Thyroid gland (tissue), 4 donors: ENCODE data around the gene SHPK. TPM values are rescaled to one million over a fixed set of nuclear protein-coding genes. Genes with fewer than 3 reads are reported as not detected.

ENCODE experiments used
- DNase-seq, 2 donors: peaks; one replicate each; pipeline ENCODE4 v3.0.0-alpha.2; 2019
- H3K27ac ChIP-seq, 3 donors: fragments of 200-600 bp; sonication (generic); 1 replicate in 2 of 3; 2 replicates in 1 of 3; pipeline ENCODE4 v1.5.1; 2016 to 2019; ENCODE audit warnings: mild to moderate bottlenecking in 1 of 3, moderate library complexity in 1 of 3
- H3K27me3 ChIP-seq: fragments of 200-600 bp; sonication (generic); one replicate; pipeline ENCODE4 v1.5.1; 2019
- H3K36me3 ChIP-seq, 2 donors: fragments of 200-600 bp; sonication (generic); one replicate each; pipeline ENCODE4 v1.5.1; 2016 to 2019
- H3K4me1 ChIP-seq, 2 donors: fragments of 200-600 bp; sonication (generic); one replicate each; pipeline ENCODE4 v1.5.1; 2017 to 2019
- H3K4me3 ChIP-seq, 3 donors: fragments of 200-600 bp; sonication (generic); replicated peaks in 1 of 3; 1 replicate in 2 of 3; 2 replicates in 1 of 3; pipeline ENCODE4 v1.5.1; 2016; ENCODE audit warnings: mild to moderate bottlenecking in 1 of 3
- H3K9me3 ChIP-seq: fragments of 200-600 bp; sonication (generic); one replicate; pipeline ENCODE4 v1.5.1; 2017
- CTCF ChIP-seq, 6 experiments: fragments of 200-600 bp in 3 of 6; fragments of 450-650 bp in 3 of 6; sonication (generic) in 3 of 6; IDR thresholded peaks; one replicate each; pipeline ENCODE4 v1.5.1; 2016 to 2019; ENCODE audit warnings: antibody characterized with exemption in 6 of 6, mild to moderate bottlenecking in 2 of 6, inconsistent platforms in 1 of 6, moderate library complexity in 1 of 6
- POLR2A ChIP-seq, 2 donors: fragments of 450-650 bp; IDR thresholded peaks; one replicate each; pipeline ENCODE4 v1.6.1; 2017; ENCODE audit warnings: antibody characterized with exemption in 2 of 2, mild to moderate bottlenecking in 2 of 2, moderate library complexity in 1 of 2
- WGBS, 2 donors: methylation state at CpG; one replicate each; pipeline ENCODE4 v1.1.5; 2017; 5-methylcytosine and 5-hydroxymethylcytosine counted together
- intact Hi-C: fragments of 100-400 bp; cut with DNase I; formaldehyde crosslinking; loops from one replicate; pipeline ENCODE4 v1.15.1; 2023
- total RNA-seq, 4 donors: library from RNA; depleted of rRNA; stranded (reverse); fragments of >200 nt; gene quantifications; one replicate each; pipeline ENCODE4 v1.2.3, GENCODE V29; 2016

SHPK gene
- total RNA-seq, 4 donors from 2014 or later = 16.1 to 18.4 (median 17.6) TPM

DNA sequence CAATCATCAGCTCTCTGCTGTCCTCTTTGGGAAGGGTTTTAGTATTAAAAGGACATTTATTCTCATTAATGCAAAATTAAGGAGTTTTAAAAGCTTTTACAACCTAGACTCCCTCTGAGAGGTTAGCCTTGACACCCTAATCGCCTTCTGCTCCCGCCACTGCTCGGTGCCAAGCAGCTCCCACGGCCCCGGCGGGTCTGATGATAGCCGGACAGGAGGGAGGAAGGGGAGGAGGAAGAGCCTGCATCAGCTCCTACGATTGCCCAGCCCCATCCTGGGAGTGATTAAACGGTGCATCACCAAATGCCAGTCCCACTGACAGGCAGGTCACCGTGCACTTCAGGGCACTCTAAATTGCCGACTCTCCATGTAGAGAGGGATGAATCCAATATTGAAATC lies 8.3 kb downstream of the SHPK start:
- Histone ChIP-seq H3K27me3 (no peaks in the 10 kb centered on the region), H3K27ac (no peak overlapping the region), H3K4me3 (no peak overlapping the region), H3K9me3 (no peaks in the 10 kb centered on the region), H3K4me1 (no peaks in the 10 kb centered on the region), H3K36me3 (peaks cover 20 to 27% of the 10 kb centered on the region in 2 donors)
- TF ChIP-seq POLR2A (IDR thresholded peaks at IDR 0.05) (no peak), CTCF (IDR thresholded peaks at IDR 0.05) (no peak)
- no peak for DNase-seq
- intact Hi-C loops = no loop called here
- WGBS, 2 donors = 91 to 92% methylated on average over 11 of the region's 11 CpGs

DNA sequence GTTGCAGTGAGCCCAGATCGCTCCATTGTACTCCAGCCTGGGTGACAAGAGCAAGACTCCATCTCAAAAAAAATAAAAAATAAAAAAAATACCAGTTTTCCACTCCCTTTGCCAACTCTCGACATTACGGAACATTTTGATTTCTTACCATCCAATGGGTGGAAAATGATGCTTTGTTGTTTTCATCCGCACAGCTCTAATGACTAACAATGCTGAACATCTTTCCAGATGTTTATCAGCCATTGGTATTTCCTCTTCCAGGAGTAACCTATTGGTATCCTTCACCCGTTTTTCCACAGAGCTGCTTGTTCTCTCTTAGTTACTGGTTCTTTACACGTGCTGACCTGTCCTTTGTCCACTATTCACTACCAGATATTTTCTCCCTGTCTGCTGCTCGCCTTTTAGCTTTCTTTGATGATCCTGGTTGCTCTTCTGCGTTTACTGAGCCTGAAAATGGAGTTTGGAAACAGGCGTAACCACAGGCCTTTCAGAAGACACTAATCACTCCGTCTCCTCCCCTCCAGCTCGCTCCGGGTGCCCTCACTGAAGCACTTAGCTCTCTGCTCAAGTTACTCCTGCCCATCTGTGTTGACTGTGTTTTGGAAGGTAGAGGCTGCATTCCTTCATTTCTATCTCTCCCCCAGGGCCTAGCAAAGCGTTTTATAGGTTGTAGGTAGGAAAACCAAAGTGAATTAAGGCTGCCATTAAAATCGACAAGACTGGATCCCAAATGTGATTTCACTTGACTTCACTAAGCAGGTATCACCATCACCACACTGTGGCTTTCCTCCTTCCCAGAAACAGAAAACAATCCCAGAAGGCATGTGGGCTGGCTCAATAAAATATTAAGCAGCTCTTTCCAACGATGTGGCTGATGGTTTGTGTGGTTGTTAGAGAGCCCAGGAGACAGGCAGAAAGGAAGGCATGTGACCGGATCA lies 8.9 kb downstream of the SHPK start:
- no peak for DNase-seq

DNA sequence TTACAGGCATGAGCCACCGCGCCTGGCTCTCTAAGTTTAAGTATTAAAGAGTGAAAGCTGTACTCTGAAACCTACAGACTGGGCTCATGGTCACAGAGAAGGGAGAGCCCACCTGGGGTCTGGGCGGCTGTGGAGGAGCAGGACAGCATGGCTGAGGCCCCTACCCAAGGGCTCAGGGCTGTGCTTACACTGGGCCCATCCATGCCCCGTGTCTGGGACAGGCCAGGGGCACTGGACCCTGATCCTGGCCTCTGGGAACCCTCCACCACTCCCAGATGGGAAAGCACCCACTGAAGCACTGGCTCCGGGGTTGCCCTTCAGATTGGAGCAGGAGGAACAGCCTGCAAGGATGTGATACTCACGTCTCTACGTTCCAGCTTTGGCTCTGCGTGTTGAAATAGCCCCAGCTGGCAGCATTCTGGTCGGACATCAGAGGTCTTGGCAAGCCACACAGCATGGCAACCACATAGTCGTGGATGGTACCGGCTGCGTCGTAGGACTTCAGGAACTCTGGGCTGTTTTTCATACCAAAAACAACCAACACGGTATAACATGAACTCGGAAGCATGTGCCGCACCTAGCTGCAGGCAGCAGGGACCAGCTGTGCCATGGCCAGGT lies 13.0 kb downstream of the SHPK start:
- WGBS, 2 donors = 95 to 98% methylated on average over 6 to 15 of the region's 16 CpGs
- Histone ChIP-seq H3K4me3 (no peak overlapping the region), H3K27ac (no peak overlapping the region), H3K4me1 (no peaks in the 10 kb centered on the region), H3K9me3 (no peaks in the 10 kb centered on the region), H3K27me3 (no peaks in the 10 kb centered on the region), H3K36me3 (peaks cover 33 to 49% of the 10 kb centered on the region in 2 donors)
- TF ChIP-seq CTCF (IDR thresholded peaks at IDR 0.05) = no peak
- TF ChIP-seq POLR2A (IDR thresholded peaks at IDR 0.05) = no peak
- intact Hi-C loops = no loop called here
- no peak for DNase-seq

More for the DNA sequence above, 8.9 kb downstream of the SHPK start:
- intact Hi-C loops = no loop called here
- Histone ChIP-seq H3K9me3 (no peaks in the 10 kb centered on the region), H3K4me1 (no peaks in the 10 kb centered on the region), H3K27me3 (no peaks in the 10 kb centered on the region), H3K36me3 (peaks cover 26 to 32% of the 10 kb centered on the region in 2 donors), H3K4me3 (no peak overlapping the region), H3K27ac (no peak overlapping the region)
- WGBS, 2 donors = 73 to 77% methylated on average over 16 of the region's 16 CpGs
- TF ChIP-seq CTCF (IDR thresholded peaks at IDR 0.05) = no peak
- TF ChIP-seq POLR2A (IDR thresholded peaks at IDR 0.05) = no peak

- Histone ChIP-seq H3K4me3 (no peak overlapping the region), H3K27ac (no peak overlapping the region), H3K27me3 (no peaks in the 10 kb centered on the region), H3K4me1 (no peaks in the 10 kb centered on the region), H3K9me3 (no peaks in the 10 kb centered on the region), H3K36me3 (peaks cover 45 to 49% of the 10 kb centered on the region in 2 donors)
- DNase-seq = no peak
- TF ChIP-seq POLR2A (IDR thresholded peaks at IDR 0.05) (no peak), CTCF (IDR thresholded peaks at IDR 0.05) (no peak)
- intact Hi-C loops = no loop called here
- WGBS, 2 donors = 97% methylated on average over 8 of the region's 8 CpGs
These were observed 14.8 kb downstream of the SHPK start for GRCh38 chr17:3621146-3621720.
